K562 (cell line): ENCODE results near the gene NPB. TPM values are rescaled to one million over a fixed set of nuclear protein-coding genes. Genes with fewer than 3 reads are reported as not detected.
A peak's percentile ranks its signal among the peaks of the same experiment; 100 is the strongest.

ENCODE experiments used
- BRF2 ChIP-seq: IDR thresholded peaks from 3 replicates; pipeline ENCODE4 v1.6.1; 2011; ENCODE audit warnings: borderline replicate concordance, mild to moderate bottlenecking; ENCODE audit not compliant: insufficient read length, insufficient read depth
- CLOCK ChIP-seq: fragments of 250-450 bp; sonication (Bioruptor Pico); IDR thresholded peaks from 2 replicates; pipeline ENCODE4 v1.4.0; 2020; ENCODE audit warnings: mild to moderate bottlenecking, moderate library complexity, borderline replicate concordance
- CREB1 ChIP-seq, 2 experiments: sonication (generic) in 1 of 2; formaldehyde crosslinking in 1 of 2; IDR thresholded peaks; 2 replicates each; pipeline versions ENCODE4 v1.6.1 to v1.8.0; 2012 to 2022; ENCODE audit warnings: inconsistent platforms in 1 of 2, mild to moderate bottlenecking in 1 of 2, missing genetic modification reagents in 1 of 2, moderate library complexity in 1 of 2
- E2F5 ChIP-seq: sonication (generic); formaldehyde crosslinking; IDR thresholded peaks from 2 replicates; pipeline ENCODE4 v1.8.0; 2022; ENCODE audit warnings: mild to moderate bottlenecking, missing genetic modification reagents
- EP400 ChIP-seq: fragments of 450-650 bp; IDR thresholded peaks from 2 replicates; pipeline ENCODE4 v1.6.1; 2017; ENCODE audit warnings: antibody characterized with exemption, mild to moderate bottlenecking, moderate library complexity
- ERF ChIP-seq: fragments of 450-650 bp; formaldehyde crosslinking; IDR thresholded peaks from 2 replicates; pipeline ENCODE4 v1.4.0; 2020; ENCODE audit warnings: mild to moderate bottlenecking, mixed read lengths
- GMEB1 ChIP-seq: fragments of 250-450 bp; sonication (Bioruptor Pico); IDR thresholded peaks from 2 replicates; pipeline ENCODE4 v1.4.0; 2020; ENCODE audit warnings: mild to moderate bottlenecking
- GTF2E2 ChIP-seq: fragments of 200-800 bp; sonication (Bioruptor generic); IDR thresholded peaks from 2 replicates; pipeline ENCODE4 v1.6.1; 2016; ENCODE audit warnings: missing genetic modification characterization, missing compliant biosample characterization
- MXD1 ChIP-seq: fragments of 250-450 bp; sonication (Bioruptor Pico); IDR thresholded peaks from 2 replicates; pipeline ENCODE4 v1.8.0; 2021; ENCODE audit warnings: borderline replicate concordance, mild to moderate bottlenecking, moderate library complexity; ENCODE audit not compliant: poor library complexity, severe bottlenecking
- NFE2L1 ChIP-seq: fragments of 450-650 bp; IDR thresholded peaks from 2 replicates; pipeline ENCODE4 v1.6.1; 2016; ENCODE audit warnings: missing genetic modification characterization, low read depth, mild to moderate bottlenecking, missing compliant biosample characterization, moderate library complexity, borderline replicate concordance
- NFYB ChIP-seq: IDR thresholded peaks from 2 replicates; pipeline ENCODE4 v1.6.1; 2011; ENCODE audit warnings: mild to moderate bottlenecking, moderate library complexity; ENCODE audit not compliant: insufficient read length; ENCODE audit errors: extremely low read depth
- POLR3G ChIP-seq: IDR thresholded peaks from 2 replicates; pipeline ENCODE4 v1.6.1; 2011; ENCODE audit not compliant: insufficient read length, insufficient replicate concordance; ENCODE audit errors: extremely low read depth
- PPARD ChIP-seq: fragments of 250-450 bp; sonication (Bioruptor Pico); IDR thresholded peaks from 2 replicates; pipeline ENCODE4 v1.8.0; 2022; ENCODE audit warnings: inconsistent platforms, mild to moderate bottlenecking, moderate library complexity
- RBM25 ChIP-seq: fragments of 200-400 bp; formaldehyde crosslinking; IDR thresholded peaks from 2 replicates; pipeline ENCODE4 v1.6.1; 2018; ENCODE audit warnings: low read length, low read depth, moderate library complexity; ENCODE audit not compliant: severe bottlenecking
- TAF1 ChIP-seq: IDR thresholded peaks from 2 replicates; pipeline ENCODE4 v1.6.1; 2011; ENCODE audit warnings: mild to moderate bottlenecking, low read length, moderate library complexity; ENCODE audit not compliant: insufficient read depth, control insufficient read depth, severe bottlenecking; ENCODE audit errors: extremely low read depth
- ZBTB7A ChIP-seq: IDR thresholded peaks from 2 replicates; pipeline ENCODE4 v1.6.1; 2011; ENCODE audit warnings: low read depth, mild to moderate bottlenecking, low read length, moderate library complexity, borderline replicate concordance; ENCODE audit not compliant: control insufficient read depth
- ZNF778 ChIP-seq: fragments of 450-650 bp; formaldehyde crosslinking; IDR thresholded peaks from 2 replicates; pipeline ENCODE4 v1.4.0; 2020; ENCODE audit warnings: mild to moderate bottlenecking, moderate library complexity
- ZSCAN32 ChIP-seq: fragments of 450-650 bp; formaldehyde crosslinking; IDR thresholded peaks from 2 replicates; pipeline ENCODE4 v1.4.0; 2020; ENCODE audit warnings: mild to moderate bottlenecking, moderate library complexity
- polyA plus RNA-seq, 8 experiments: library from polyadenylated mRNA; depleted of rRNA in 4 of 8; stranded (reverse) in 5 of 8; unstranded in 3 of 8; fragments of >200 nt; fragmentation: Nextera tagmentation in 2 of 8; fragmentation: Illumina TruSeq in 1 of 8; extraction: Ambion mirVana in 2 of 8; extraction: Trizol in 1 of 8; gene quantifications; 2 replicates each; pipeline versions ENCODE4 v1.2.1 to v1.2.3, GENCODE V29; 2011 to 2014; ENCODE audit warnings: inconsistent platforms in 1 of 8, missing spikeins in 1 of 8
- total RNA-seq, 7 experiments: library from RNA; depleted of rRNA in 6 of 7; stranded (reverse); fragments of >200 nt in 6 of 7; fragmentation: Illumina TruSeq in 2 of 7; extraction: Trizol in 2 of 7; gene quantifications; 2 replicates each; pipeline versions ENCODE4 v1.2.1 to v1.2.3, GENCODE V29; 2011 to 2021; ENCODE audit warnings: low replicate concordance in 1 of 7

Gene NPB
- total and polyA plus RNA-seq, 9 of the 15 experiments (the other 6 are each of a cell fraction or from before 2014, with no cell fraction given), result 0.03 to 0.61 (median 0.14) TPM; not detected in 2

- peak; percentile 95 for TF ChIP-seq ZBTB7A
- peak; percentile 85; the same call in 1 of the 2 replicates for TF ChIP-seq CLOCK (CRISPR knock-in tag)
- peak; percentile 99 for TF ChIP-seq EP400
- TF ChIP-seq BRF2, result no peak
- TF ChIP-seq GMEB1 (CRISPR knock-in tag), result peak; percentile 82
- peak; percentile 39; the same call in 1 of the 2 replicates for TF ChIP-seq GTF2E2 (tag)
- TF ChIP-seq POLR3G, result no peak
- peak; percentile 82 for TF ChIP-seq MXD1 (CRISPR knock-in tag)
- peak; percentile 85 for TF ChIP-seq TAF1
- peak; percentile 90 for TF ChIP-seq CREB1 (IDR thresholded peaks at IDR 0.05)
- TF ChIP-seq CREB1 (CRISPR knock-in tag; IDR thresholded peaks at IDR 0.05), result peak; percentile 91
- TF ChIP-seq PPARD (CRISPR knock-in tag), result peak; percentile 68; the same call in 1 of the 2 replicates
- no peak for TF ChIP-seq E2F5 (CRISPR knock-in tag)
- peak; percentile 98 for TF ChIP-seq NFYB
- peak; percentile 88 for TF ChIP-seq RBM25
- peak; percentile 96 for TF ChIP-seq ERF (CRISPR knock-in tag)
- peak; percentile 72; the same call in 1 of the 2 replicates for TF ChIP-seq ZSCAN32 (CRISPR knock-in tag)
- no peak for TF ChIP-seq ZNF778 (CRISPR knock-in tag)
- TF ChIP-seq NFE2L1, result peak; percentile 30; the same call in 1 of the 2 replicates
Measured at GRCh38 chr17:81860756-81861568, 41.1 kb upstream of the NPB start (continued).
